Endothelial cell (in vitro differentiated cells): ENCODE measurements around the gene P4HA1. TPM values are rescaled to one million over a fixed set of nuclear protein-coding genes. Genes with fewer than 3 reads are reported as not detected.
"Not testable (repeated sequence)": the region's sequence is repeated elsewhere in the genome, so short reads cannot be mapped to it uniquely, and the experiment has no call there.

Experiments used
- DNase-seq: peaks from one replicate; pipeline ENCODE4 v3.0.0; 2021; ENCODE audit warnings: low spot score
- H3K27ac Mint-ChIP-seq: one replicate; pipeline ENCODE4 v1.8.0; 2021; ENCODE audit warnings: mixed read lengths, inconsistent platforms; ENCODE audit not compliant: unreplicated experiment
- H3K27me3 Mint-ChIP-seq: one replicate; pipeline ENCODE4 v1.8.0; 2021; ENCODE audit warnings: mild to moderate bottlenecking, moderate library complexity, mixed read lengths, inconsistent platforms; ENCODE audit not compliant: unreplicated experiment
- H3K36me3 Mint-ChIP-seq: one replicate; pipeline ENCODE4 v1.8.0; 2021; ENCODE audit warnings: mild to moderate bottlenecking, low read depth, mixed read lengths, inconsistent platforms; ENCODE audit not compliant: unreplicated experiment
- H3K4me1 Mint-ChIP-seq: one replicate; pipeline ENCODE4 v1.8.0; 2021; ENCODE audit warnings: mild to moderate bottlenecking, mixed read lengths, inconsistent platforms; ENCODE audit not compliant: unreplicated experiment
- H3K4me3 Mint-ChIP-seq: one replicate; pipeline ENCODE4 v1.8.0; 2021; ENCODE audit warnings: mild to moderate bottlenecking, mixed read lengths, inconsistent platforms; ENCODE audit not compliant: unreplicated experiment
- H3K9me3 Mint-ChIP-seq: one replicate; pipeline ENCODE4 v1.8.0; 2021; ENCODE audit warnings: mixed read lengths, inconsistent platforms; ENCODE audit not compliant: unreplicated experiment
- CTCF ChIP-seq: fragments of 200-600 bp; sonication (generic); IDR thresholded peaks from one replicate; pipeline ENCODE4 v1.5.0; 2021; ENCODE audit warnings: antibody characterized with exemption; ENCODE audit not compliant: unreplicated experiment
- total RNA-seq: library from RNA; stranded (reverse); fragmentation: NEBNext Ultra II Directional; extraction: Animal tissue kit (Norgen Biotek cat#: 25700); gene quantifications from one replicate; pipeline ENCODE4 v1.2.1, GENCODE V29; 2021; ENCODE audit not compliant: unreplicated experiment

Gene P4HA1
- total RNA-seq, 1 donor from 2014 or later: 20.4 TPM

- Mint-ChIP-seq H3K4me1 (no peaks in the 10 kb centered on the region), H3K9me3 (no peaks in the 10 kb centered on the region), H3K27ac (no peak overlapping the region), H3K27me3 (no peaks in the 10 kb centered on the region), H3K36me3 (peaks cover 11% of the 10 kb centered on the region), H3K4me3 (no peak overlapping the region)
- no peak for DNase-seq
- TF ChIP-seq CTCF: no peak
Measured at GRCh38 chr10:72997099-72997498, 99.6 kb downstream of the P4HA1 start.

- not testable (repeated sequence) for H3K27me3 Mint-ChIP-seq, DNase-seq
- peaks cover 12% of the 10 kb centered on the region for H3K36me3 Mint-ChIP-seq
Measured at GRCh38 chr10:72995459-72995858, 101.2 kb downstream of the P4HA1 start.

GRCh38 chr10:72989771-72990170 is 106.9 kb downstream of the P4HA1 start:
- H3K9me3 Mint-ChIP-seq, DNase-seq, H3K36me3 Mint-ChIP-seq, H3K27me3 Mint-ChIP-seq, H3K27ac Mint-ChIP-seq, H3K4me3 Mint-ChIP-seq, H3K4me1 Mint-ChIP-seq: not testable (repeated sequence)

More at GRCh38 chr10:72995459-72995858, 101.2 kb downstream of the P4HA1 start:
- H3K27ac Mint-ChIP-seq, H3K9me3 Mint-ChIP-seq, H3K4me1 Mint-ChIP-seq, H3K4me3 Mint-ChIP-seq: not testable (repeated sequence)

GRCh38 chr10:72984618-72985017 is 112.0 kb downstream of the P4HA1 start:
- H3K4me1 Mint-ChIP-seq, DNase-seq, H3K9me3 Mint-ChIP-seq, H3K4me3 Mint-ChIP-seq, H3K27me3 Mint-ChIP-seq, H3K27ac Mint-ChIP-seq: not testable (repeated sequence)
- peaks cover 15% of the 10 kb centered on the region for H3K36me3 Mint-ChIP-seq

- H3K27me3 Mint-ChIP-seq: peaks cover 4% of the 10 kb centered on the region
- no peak overlapping the region for H3K4me3 Mint-ChIP-seq
- DNase-seq: no peak
- no peaks in the 10 kb centered on the region for H3K4me1 Mint-ChIP-seq
- H3K27ac Mint-ChIP-seq: no peak overlapping the region
- peaks cover 18% of the 10 kb centered on the region for H3K36me3 Mint-ChIP-seq
- no peak for TF ChIP-seq CTCF
- H3K9me3 Mint-ChIP-seq: peaks cover 9% of the 10 kb centered on the region
Measured at GRCh38 chr10:72981882-72982529, 114.7 kb downstream of the P4HA1 start.

GRCh38 chr10:72981028-72981881 is 115.4 kb downstream of the P4HA1 start:
- Mint-ChIP-seq H3K27ac (no peak overlapping the region), H3K9me3 (peaks cover 12% of the 10 kb centered on the region), H3K27me3 (peaks cover 4% of the 10 kb centered on the region), H3K36me3 (peaks cover 20% of the 10 kb centered on the region), H3K4me1 (no peaks in the 10 kb centered on the region), H3K4me3 (no peak overlapping the region)
- TF ChIP-seq CTCF: no peak
- no peak for DNase-seq
